Fibroblast of villous mesenchyme (primary cell): Measurements from ENCODE around the gene KIAA0232. TPM values are rescaled to one million over a fixed set of nuclear protein-coding genes. Genes with fewer than 3 reads are reported as not detected.

Source experiments
- DNase-seq: peaks from one replicate; pipeline ENCODE4 v3.0.0-alpha.2; 2010; ENCODE audit warnings: low read depth
- H3K4me3 ChIP-seq: 2 replicates; pipeline ENCODE4 v1.5.1; 2011; ENCODE audit warnings: low read depth, mild to moderate bottlenecking, low read length
- total RNA-seq: library from RNA; depleted of rRNA; stranded (reverse); fragments of >200 nt; gene quantifications from 2 replicates; pipeline ENCODE4 v1.2.3, GENCODE V29; 2012
- TF ChIP-seq, protein P1 (sequence below): IDR thresholded peaks from 2 replicates; pipeline ENCODE4 v1.5.1; 2012; ENCODE audit warnings: low read depth, mild to moderate bottlenecking, low read length; ENCODE audit not compliant: insufficient read depth

The KIAA0232 gene
- total RNA-seq, 1 donor, result 29.8 TPM

DNA sequence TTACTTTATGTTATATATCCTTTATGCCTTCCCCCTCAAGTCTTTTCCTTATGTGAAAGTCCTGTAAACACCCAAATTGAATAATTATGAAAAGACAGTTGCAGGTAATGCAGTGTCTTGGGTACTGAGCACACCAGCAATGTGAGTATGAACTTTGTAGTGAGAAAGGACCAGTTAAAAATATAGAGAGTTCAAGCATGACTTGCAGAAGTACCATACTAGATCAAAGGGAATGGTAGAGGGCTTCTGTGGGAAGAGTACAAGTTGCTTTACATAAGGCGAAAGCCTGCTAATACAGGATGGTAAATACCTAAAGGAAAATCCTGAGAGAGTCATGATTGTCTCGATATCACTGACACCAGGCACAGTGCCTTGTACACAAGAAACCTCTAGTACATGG, 25.7 kb downstream of the KIAA0232 start:
- TF ChIP-seq, protein P1, sequence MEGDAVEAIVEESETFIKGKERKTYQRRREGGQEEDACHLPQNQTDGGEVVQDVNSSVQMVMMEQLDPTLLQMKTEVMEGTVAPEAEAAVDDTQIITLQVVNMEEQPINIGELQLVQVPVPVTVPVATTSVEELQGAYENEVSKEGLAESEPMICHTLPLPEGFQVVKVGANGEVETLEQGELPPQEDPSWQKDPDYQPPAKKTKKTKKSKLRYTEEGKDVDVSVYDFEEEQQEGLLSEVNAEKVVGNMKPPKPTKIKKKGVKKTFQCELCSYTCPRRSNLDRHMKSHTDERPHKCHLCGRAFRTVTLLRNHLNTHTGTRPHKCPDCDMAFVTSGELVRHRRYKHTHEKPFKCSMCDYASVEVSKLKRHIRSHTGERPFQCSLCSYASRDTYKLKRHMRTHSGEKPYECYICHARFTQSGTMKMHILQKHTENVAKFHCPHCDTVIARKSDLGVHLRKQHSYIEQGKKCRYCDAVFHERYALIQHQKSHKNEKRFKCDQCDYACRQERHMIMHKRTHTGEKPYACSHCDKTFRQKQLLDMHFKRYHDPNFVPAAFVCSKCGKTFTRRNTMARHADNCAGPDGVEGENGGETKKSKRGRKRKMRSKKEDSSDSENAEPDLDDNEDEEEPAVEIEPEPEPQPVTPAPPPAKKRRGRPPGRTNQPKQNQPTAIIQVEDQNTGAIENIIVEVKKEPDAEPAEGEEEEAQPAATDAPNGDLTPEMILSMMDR, result no peak
- no peak overlapping the region for H3K4me3 ChIP-seq
- no peak for DNase-seq

DNA sequence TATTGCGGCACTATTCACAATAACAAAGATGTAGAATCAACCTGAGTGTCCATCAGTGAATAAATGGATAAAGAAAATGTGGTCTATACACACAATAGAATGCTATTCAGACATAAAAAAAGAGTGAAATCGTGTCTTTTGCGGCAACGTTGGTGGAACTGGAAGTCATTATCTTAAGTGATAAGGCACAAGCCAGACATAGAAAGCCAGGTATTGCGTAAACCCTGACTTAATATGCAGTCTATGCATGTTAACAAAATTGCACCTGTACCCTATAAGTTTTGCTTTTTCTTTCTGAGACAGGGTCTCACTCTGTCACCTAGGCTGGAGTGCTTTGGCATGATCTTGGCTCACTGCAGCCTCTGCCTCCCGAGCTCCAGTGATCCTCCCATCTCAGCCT, 28.6 kb downstream of the KIAA0232 start:
- no peak overlapping the region for H3K4me3 ChIP-seq
- TF ChIP-seq, protein P1, result no peak
- DNase-seq, result peak; percentile 44

DNA sequence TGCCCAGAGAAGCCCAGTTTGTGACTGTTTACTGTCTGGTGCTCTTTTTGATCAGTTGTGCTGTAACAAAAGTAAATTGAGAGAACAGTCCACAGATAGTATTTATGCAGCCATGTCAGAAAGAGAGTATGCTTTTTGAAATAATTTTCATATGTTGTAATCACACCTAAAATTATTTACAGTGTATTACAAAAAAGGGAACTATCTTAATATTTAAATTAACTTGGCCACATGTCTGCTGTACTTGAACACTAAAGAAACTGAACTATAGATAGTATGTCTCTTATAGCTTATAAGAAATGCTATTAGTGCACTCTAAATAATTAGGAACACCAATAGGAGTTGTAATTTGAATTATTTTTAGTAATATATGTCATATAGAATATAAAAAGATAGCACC, 30.2 kb downstream of the KIAA0232 start:
- H3K4me3 ChIP-seq, result no peak overlapping the region
- TF ChIP-seq, protein P1, result no peak
- DNase-seq, result no peak

DNA sequence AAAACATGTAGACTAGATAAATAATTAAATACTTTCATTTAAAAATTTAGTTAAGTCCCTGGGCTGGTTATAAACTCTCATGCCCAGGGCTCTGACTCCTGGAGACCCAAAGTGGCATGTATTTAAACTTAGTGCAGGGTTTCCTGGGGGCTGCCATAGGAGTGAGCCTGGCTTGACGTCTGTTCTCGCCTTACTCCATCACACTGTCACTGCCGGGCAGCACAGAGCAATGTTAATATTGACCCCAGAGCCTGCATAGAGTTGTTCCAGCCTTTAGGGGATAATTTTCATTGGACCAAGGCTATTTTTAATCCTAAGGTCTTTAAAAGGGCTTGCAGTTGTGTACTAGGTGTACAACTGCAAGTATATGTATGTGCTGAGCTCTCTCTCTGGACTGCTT, 31.2 kb downstream of the KIAA0232 start:
- no peak overlapping the region for H3K4me3 ChIP-seq
- TF ChIP-seq, protein P1, result no peak
- no peak for DNase-seq

DNA sequence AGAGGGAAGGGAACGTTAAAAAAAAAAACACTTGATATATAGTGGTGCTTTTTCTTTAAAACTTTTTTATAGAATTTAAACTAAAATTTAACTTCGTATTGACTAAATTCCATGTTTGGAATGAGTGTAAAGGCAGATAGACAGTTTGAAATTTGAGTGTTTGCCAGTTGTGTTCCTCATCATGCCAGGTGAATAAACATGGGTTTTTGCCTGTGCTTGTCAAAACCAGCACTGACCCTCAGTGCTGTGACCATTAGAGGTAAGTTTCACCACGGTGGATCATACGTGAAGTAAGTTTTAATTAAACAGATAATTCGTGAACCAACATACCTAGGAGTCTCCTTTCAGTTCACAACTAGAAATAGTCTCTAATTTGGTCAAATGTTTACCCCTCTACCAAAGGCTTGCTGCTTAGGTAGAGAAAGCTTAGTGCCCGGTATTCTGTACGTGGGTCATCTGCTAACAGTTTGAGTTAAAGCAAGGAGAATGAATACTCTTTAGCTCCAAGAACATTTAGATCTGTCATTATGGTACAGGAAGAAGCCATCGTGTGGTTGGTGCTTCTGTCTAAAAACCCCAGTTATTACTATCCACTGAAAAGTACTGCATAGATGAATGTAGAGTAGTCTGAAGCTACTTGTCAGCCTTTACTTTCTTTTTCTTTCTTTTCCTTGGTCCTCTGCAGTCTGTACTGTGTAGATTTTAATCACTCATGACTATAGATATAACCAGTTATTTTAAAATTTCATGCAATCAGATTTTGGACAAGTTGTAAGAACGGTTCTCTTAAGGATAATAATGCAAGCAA, 32.7 kb downstream of the KIAA0232 start:
- TF ChIP-seq, protein P1, result no peak
- no peak for DNase-seq
- no peak overlapping the region for H3K4me3 ChIP-seq

GRCh38 chr4:6819295-6819694, 36.8 kb downstream of the KIAA0232 start:
- TF ChIP-seq, protein P1, result no peak
- no peak for DNase-seq
- H3K4me3 ChIP-seq, result no peak overlapping the region

DNA sequence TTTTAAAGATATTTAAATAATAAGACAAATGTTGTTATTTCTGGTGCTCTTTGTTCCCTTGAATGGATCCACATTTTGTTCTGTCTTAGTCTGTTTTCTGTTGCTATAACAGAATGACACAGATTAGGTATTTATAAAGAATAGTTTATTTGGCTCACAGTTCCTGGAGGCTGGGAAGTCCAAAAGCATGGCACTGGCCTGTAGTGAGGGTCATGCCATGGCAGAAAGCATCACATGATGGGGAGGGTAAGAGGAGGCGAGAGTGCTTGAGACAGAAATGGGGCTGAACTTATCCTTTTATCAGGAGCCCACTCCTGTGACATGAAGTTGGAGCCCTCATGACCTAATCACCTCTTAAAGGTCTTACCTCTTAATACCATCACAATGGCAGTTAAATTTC, 38.2 kb downstream of the KIAA0232 start:
- TF ChIP-seq, protein P1, result no peak
- H3K4me3 ChIP-seq, result no peak overlapping the region
- no peak for DNase-seq
